ENCODE measurements around the gene AGAP1.

Gene AGAP1

DNA sequence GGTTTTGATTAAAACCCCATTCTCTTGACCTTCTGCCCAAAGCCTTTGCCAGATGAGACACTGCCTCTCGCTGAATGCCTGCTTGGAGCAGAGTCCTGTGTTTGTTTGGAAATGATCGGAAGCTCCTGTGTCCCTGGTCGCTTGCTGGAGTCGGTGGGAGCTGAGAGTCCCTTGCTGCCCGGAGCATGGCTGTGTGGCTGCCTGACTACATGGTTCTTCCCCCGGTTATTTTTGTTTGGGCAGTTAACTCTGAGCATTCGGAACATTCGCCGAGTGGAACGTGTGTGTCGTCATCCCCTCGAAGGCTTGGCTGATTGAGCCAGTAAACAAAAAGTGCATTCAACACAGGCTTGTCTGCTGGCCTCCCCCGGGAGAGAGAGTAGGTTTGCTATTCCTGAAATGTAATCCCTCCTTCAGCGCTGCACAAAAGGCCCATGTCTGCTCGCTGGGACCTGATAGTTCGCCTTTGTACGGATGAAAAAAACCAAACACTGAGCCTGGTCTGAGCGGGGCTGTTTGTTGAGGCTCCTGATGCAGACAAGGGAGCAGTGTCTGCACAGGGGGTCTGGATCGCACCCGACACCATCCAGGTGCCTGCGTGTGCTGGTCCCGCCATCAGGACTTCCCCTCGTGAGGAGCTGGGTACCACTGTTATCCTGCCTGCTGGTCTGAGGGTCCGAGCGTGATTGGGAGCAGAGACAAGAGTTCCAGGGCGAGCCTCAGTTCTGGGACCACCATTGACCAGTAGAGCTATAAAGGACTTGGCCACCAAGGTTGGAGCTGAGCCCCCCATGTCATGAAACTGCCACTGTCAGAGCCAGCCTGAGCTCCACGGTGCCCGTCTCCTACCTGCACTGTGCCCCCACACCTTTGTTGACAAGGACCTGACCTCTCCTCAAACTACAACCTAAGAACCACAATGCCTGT lies 83.8 kb downstream of the AGAP1 start:
- H3K36me3 Mint-ChIP-seq (ENCODE audit: low read depth): no peaks in the 10 kb centered on the region
- H3K4me3 Mint-ChIP-seq: no peak overlapping the region
- ATAC-seq (no peak), DNase-seq (no peak)
- H3K9me3 Mint-ChIP-seq: no peaks in the 10 kb centered on the region
- no peaks in the 10 kb centered on the region for H3K4me1 Mint-ChIP-seq
- H3K27me3 Mint-ChIP-seq: no peaks in the 10 kb centered on the region
- H3K27ac Mint-ChIP-seq: no peak overlapping the region

DNA sequence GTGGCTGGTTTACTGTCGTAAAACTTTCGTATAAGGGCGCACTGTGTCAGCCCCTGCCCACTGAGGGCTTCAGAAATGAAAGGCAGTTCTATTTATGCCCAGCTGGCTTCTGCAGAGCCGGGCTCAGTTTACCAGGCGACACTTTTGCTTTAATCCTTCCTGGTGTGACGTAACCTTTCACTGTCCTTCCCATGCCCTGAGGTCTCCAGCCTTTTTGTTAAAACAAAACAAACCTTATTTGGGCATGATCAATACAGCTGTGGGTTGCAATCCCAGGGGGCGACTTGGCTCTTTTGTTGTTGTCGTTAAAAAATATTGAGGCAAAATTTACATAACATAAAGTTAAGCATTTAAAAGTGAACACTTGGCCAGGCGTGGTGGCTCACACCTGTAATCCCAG lies 85.3 kb downstream of the AGAP1 start:
- DNase-seq (no peak), ATAC-seq (no peak)
- Mint-ChIP-seq H3K9me3 (no peaks in the 10 kb centered on the region), H3K27ac (no peak overlapping the region), H3K36me3 (ENCODE audit: low read depth) (no peaks in the 10 kb centered on the region), H3K4me3 (no peak overlapping the region), H3K4me1 (no peaks in the 10 kb centered on the region), H3K27me3 (no peaks in the 10 kb centered on the region)

DNA sequence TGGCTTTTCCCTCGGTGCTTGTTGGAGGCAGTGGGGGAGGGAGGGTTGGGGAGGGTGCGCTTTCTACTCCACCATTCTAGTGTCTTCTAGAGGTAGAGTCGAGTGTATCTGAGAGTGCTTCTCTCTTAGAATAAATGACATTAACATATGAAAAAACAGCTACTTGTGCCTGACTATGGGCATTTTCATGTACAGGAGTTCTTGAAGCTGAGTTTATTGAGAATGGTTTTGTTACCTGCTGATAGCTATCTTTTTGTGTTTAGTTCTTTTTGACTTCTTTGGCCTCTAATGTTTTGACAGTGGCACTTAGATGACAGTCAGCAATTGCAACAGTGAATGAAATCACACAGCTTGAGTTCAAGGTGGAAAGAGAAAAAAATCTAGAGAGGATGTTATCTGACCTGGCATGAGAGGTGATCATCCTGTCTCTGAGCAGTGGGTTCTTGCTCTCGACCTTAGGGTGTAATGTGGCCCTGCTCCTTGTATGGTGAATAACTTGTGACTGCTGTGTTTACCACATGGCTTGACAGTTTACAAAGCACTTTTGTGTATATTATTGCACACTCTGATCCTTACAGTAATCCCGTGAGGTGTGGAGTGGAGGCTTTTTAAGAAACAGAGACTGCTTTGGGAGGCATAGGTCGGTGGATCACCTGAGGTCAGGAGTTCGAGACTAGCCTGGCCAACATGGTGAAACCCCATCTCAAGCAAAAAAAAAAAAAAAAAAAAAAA lies 86.7 kb downstream of the AGAP1 start:
- H3K4me3 Mint-ChIP-seq: no peak overlapping the region
- DNase-seq (no peak), ATAC-seq (no peak)
- H3K27me3 Mint-ChIP-seq: no peaks in the 10 kb centered on the region
- no peaks in the 10 kb centered on the region for H3K4me1 Mint-ChIP-seq
- no peaks in the 10 kb centered on the region for H3K36me3 Mint-ChIP-seq (ENCODE audit: low read depth)
- H3K9me3 Mint-ChIP-seq: no peaks in the 10 kb centered on the region
- H3K27ac Mint-ChIP-seq: no peak overlapping the region

DNA sequence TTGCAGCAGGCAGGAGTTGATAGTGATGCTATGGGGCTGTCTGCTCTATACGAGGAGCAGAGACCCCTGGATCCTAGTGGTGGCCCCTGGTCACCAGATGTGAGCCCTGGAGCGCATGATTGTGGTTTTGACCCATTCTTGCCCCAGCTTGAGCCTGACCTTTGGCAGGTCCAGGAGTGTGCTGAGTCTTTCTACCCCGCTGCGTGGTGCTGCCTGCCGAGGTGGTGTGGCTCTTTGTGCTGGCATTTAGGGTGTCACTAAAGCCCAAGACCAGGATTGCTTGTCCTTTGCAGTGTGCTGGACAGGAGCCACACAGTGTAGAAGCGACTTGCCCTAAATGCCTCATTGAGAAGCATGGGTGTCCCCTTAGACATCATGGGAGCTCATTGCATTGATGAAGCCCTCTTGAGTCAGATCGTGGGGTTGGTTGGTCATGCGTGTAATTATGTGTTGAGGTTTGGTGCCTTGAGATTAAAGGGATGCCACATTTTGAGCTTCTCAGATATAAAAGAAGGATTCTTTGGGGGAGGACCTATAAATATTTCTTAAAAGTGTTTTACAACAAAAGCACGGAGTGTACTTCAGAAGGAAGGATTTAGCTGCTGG lies 88.3 kb downstream of the AGAP1 start:
- H3K36me3 Mint-ChIP-seq (ENCODE audit: low read depth): no peaks in the 10 kb centered on the region
- H3K27ac Mint-ChIP-seq: no peak overlapping the region
- no peaks in the 10 kb centered on the region for H3K4me1 Mint-ChIP-seq
- ATAC-seq (no peak), DNase-seq (no peak)
- H3K4me3 Mint-ChIP-seq: no peak overlapping the region
- H3K9me3 Mint-ChIP-seq: no peaks in the 10 kb centered on the region
- peaks cover 1% of the 10 kb centered on the region for H3K27me3 Mint-ChIP-seq

DNA sequence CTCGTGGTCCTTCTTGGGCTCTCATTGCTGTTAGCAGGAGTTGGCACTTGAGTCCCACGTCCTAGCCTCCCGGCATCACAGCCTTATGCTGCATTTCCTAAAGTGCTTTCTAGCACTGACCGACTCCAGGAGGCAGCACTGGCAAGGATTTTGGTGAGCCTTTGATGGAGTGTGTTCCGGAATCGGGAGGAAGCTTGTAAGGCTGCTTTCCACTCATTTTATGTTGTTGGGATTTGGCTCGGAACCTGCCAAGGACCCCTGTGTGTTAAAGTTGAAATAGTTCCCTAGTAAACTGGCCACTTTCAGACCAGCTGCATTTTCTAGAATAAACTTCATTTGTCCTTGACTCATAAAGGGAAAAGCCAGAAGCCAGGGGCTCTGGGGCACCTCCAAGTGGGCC lies 88.9 kb downstream of the AGAP1 start:
- Mint-ChIP-seq H3K27me3 (peaks cover 1% of the 10 kb centered on the region), H3K27ac (no peak overlapping the region), H3K36me3 (ENCODE audit: low read depth) (no peaks in the 10 kb centered on the region), H3K4me1 (no peaks in the 10 kb centered on the region), H3K9me3 (no peaks in the 10 kb centered on the region), H3K4me3 (no peak overlapping the region)
- no peak for ATAC-seq
- DNase-seq: no peak

DNA sequence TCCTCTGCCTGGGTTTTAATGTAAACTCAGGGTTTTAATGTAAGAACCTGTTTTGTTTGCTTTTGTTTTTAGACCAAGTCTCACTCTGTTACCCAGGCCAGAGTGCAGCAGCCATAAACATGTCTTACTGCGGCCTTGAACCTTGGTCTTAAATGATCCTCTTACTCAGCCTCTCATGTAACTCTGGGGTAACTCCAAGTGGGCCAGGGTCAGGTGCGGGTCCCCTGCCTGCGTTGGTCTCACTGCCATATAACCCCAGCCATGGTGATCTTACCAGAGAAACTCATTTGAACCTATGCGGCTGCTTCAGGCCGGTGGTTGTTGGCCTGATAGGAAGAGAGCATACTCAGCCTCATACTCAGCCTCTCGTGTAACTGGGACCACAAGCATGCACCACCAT lies 89.3 kb downstream of the AGAP1 start:
- H3K27ac Mint-ChIP-seq: no peak overlapping the region
- ATAC-seq: no peak
- H3K9me3 Mint-ChIP-seq: no peaks in the 10 kb centered on the region
- H3K36me3 Mint-ChIP-seq (ENCODE audit: low read depth): no peaks in the 10 kb centered on the region
- peaks cover 1% of the 10 kb centered on the region for H3K27me3 Mint-ChIP-seq
- H3K4me1 Mint-ChIP-seq: no peaks in the 10 kb centered on the region
- no peak overlapping the region for H3K4me3 Mint-ChIP-seq
- no peak for DNase-seq

DNA sequence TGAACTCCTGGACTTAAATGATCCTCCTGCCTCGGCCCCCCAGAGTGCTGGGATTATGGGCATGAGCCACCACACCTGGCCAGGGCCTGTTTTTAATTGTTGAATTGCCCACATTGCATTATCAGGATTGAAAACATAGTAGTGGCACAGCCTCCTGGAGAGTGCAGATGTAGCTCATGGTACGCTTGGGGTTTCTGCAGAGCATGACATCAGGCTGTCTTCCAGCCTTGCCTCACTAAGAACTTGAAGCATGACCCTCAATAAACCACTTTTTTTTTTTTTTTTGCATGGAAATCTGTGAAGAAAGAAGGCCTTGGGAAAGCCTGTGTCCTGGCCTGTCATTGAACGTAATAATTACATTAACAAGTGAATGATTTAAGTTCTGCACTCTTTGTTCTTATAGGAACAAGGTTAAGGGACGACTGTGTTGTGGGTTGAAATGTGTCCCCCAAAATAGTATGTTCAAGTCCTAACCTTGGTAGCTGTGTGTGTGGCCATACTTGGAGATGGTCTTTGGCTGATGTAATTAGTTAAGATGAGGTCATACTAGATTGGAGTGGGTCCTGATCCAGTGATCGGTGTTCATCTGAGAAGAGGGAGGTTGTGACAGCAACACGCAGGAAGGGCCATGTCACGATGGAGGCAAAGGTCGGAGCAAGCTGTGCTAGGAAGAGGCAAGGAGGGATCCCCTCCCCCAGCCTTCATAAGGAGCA lies 90.2 kb downstream of the AGAP1 start:
- peaks cover 1% of the 10 kb centered on the region for H3K27me3 Mint-ChIP-seq
- ATAC-seq (no peak), DNase-seq (no peak)
- H3K9me3 Mint-ChIP-seq: no peaks in the 10 kb centered on the region
- H3K4me1 Mint-ChIP-seq: no peaks in the 10 kb centered on the region
- no peak overlapping the region for H3K4me3 Mint-ChIP-seq
- no peaks in the 10 kb centered on the region for H3K36me3 Mint-ChIP-seq (ENCODE audit: low read depth)
- no peak overlapping the region for H3K27ac Mint-ChIP-seq

DNA sequence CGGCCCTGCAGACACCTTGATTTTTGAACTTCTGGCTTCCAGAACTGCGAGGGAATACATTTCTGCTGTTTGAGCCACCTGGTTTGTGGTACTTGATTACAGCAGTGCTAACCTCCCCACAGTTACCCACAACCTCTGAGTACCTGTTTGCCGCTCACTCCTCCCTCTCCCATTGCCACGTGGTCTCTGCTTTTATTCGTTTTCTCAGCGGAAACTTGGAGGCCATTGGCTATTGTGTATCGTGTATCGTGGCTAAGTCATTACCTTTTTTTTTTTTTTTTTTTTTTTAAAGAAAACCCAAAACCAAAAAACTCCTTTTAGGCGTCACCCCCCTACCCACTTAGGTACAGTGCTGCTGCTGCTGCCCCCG lies 90.8 kb downstream of the AGAP1 start:
- no peak for ATAC-seq
- no peaks in the 10 kb centered on the region for H3K36me3 Mint-ChIP-seq (ENCODE audit: low read depth)
- no peak for DNase-seq
- no peak overlapping the region for H3K27ac Mint-ChIP-seq
- no peak overlapping the region for H3K4me3 Mint-ChIP-seq
- H3K27me3 Mint-ChIP-seq: peaks cover 1% of the 10 kb centered on the region
- no peaks in the 10 kb centered on the region for H3K4me1 Mint-ChIP-seq
- no peaks in the 10 kb centered on the region for H3K9me3 Mint-ChIP-seq

DNA sequence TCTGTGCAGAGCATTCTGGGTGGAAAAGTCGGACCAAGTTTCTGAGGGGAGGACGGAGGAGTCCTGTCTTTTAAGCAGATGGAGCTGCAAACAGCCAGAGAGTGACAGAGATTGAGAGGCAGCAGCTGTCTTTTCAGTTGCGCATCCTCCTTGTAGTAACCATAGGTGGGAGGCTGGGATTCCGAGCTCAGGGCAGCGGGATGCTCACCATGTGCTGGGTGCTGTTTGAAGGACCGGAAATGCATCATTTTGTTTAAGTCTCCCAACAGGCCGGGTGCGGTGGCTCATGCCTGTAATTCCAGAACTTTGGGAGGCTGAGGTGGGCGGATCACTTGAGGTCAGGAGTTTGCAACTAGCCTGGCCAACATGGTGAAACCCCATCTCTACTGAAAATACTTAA lies 93.4 kb downstream of the AGAP1 start:
- H3K27ac Mint-ChIP-seq: no peak overlapping the region
- no peak for DNase-seq
- H3K4me3 Mint-ChIP-seq: no peak overlapping the region

DNA sequence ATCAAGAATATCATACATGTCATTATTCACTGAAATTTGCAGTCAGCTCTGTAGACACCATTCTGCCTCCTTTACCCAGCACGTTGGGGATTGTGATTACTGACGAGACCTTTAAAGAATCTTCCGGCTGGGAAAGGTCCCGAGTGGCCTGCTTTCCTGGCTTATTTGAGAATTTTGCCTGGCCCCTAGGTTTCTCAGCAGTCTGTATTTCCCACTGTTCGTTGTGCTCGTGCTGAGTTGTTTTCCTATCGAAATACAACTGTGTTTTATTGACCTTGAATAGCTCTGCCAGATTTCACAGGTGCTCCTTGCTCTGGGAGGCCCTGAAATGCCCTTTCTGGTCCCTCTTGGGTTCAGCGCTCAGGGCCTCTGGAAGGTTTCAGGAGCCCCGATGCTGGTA lies 94.9 kb downstream of the AGAP1 start:
- H3K27me3 Mint-ChIP-seq: peaks cover 6% of the 10 kb centered on the region
- H3K4me1 Mint-ChIP-seq: no peaks in the 10 kb centered on the region
- ATAC-seq (no peak), DNase-seq (no peak)
- no peak overlapping the region for H3K27ac Mint-ChIP-seq
- H3K36me3 Mint-ChIP-seq (ENCODE audit: low read depth): no peaks in the 10 kb centered on the region
- no peak overlapping the region for H3K4me3 Mint-ChIP-seq
- H3K9me3 Mint-ChIP-seq: no peaks in the 10 kb centered on the region

More for the DNA sequence above, 93.4 kb downstream of the AGAP1 start:
- Mint-ChIP-seq H3K27me3 (peaks cover 1% of the 10 kb centered on the region), H3K36me3 (ENCODE audit: low read depth) (no peaks in the 10 kb centered on the region), H3K4me1 (no peaks in the 10 kb centered on the region), H3K9me3 (no peaks in the 10 kb centered on the region)
- no peak for ATAC-seq

DNA sequence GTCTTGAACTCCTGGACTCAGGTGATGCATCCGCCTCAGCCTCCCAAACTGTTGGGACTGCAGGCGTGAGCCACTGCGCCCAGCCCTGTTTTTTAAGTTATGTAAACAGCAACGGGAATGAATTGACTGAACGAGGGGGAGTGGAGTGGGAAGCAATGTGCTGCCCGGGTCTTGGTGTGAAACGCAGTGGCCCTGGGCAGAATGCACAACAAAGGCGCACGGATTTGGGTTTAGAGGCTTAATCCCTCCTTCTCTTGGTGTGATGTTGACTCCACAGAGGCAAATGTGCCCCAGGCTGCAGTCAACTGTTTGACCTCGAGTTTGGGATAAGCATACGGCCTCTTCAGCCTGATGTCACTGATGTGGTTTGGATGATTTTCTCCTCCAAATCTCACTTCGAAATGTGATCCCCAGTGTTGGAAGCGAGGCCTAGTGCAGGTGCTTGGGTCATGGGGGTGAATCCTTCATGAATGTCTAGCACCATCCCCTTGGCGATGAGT lies 97.4 kb downstream of the AGAP1 start:
- ATAC-seq: no peak
- no peak for DNase-seq
- H3K27ac Mint-ChIP-seq: no peak overlapping the region
- no peaks in the 10 kb centered on the region for H3K36me3 Mint-ChIP-seq (ENCODE audit: low read depth)
- no peaks in the 10 kb centered on the region for H3K4me1 Mint-ChIP-seq
- no peaks in the 10 kb centered on the region for H3K9me3 Mint-ChIP-seq
- no peak overlapping the region for H3K4me3 Mint-ChIP-seq
- peaks cover 8% of the 10 kb centered on the region for H3K27me3 Mint-ChIP-seq

DNA sequence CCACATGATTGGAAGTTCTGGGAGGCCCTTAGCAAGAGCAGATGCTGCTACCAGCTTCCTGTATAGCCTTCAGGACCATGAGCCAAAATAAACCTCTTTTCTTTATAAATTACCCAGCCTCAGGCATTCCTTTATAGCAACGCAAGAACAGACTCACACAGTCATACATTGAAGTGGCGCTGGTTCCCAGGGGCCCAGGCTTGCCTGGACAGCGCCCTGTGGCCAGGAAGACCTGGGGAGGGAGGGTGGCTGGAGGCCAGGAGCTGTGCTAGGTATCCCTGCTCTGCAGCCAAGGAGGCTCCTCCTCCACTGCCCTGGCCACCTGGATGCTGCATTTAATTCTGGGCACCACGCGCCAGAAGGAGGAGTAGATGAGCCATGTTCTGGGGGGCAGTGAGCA lies 98.1 kb downstream of the AGAP1 start:
- Mint-ChIP-seq H3K27me3 (peaks cover 8% of the 10 kb centered on the region), H3K36me3 (ENCODE audit: low read depth) (no peaks in the 10 kb centered on the region), H3K4me3 (no peak overlapping the region), H3K9me3 (no peaks in the 10 kb centered on the region), H3K27ac (no peak overlapping the region), H3K4me1 (no peaks in the 10 kb centered on the region)
- DNase-seq (no peak), ATAC-seq (no peak)

DNA sequence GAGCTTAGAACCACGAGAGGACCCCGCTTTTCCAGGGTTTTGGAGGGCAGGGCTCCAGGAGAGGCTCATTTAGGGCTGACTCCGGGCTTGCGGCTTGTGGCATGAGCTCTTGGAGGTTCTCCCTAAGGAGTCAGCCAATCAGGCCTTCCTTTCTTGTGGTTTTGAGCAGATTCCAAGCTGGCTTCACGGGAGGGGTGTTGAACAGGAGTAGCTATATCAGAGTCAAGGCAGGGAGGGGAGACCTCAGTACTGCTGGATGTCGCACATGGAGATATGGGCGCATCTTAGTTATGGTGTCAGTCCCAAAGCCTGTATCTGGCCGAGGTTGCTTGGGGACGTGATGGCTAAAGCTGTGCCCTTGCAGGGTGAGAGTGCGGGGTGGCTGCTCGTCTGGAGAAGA lies 98.6 kb downstream of the AGAP1 start:
- DNase-seq (no peak), ATAC-seq (no peak)
- no peak overlapping the region for H3K27ac Mint-ChIP-seq
- no peaks in the 10 kb centered on the region for H3K4me1 Mint-ChIP-seq
- H3K4me3 Mint-ChIP-seq: no peak overlapping the region
- H3K9me3 Mint-ChIP-seq: no peaks in the 10 kb centered on the region
- no peaks in the 10 kb centered on the region for H3K36me3 Mint-ChIP-seq (ENCODE audit: low read depth)
- H3K27me3 Mint-ChIP-seq: peaks cover 7% of the 10 kb centered on the region

DNA sequence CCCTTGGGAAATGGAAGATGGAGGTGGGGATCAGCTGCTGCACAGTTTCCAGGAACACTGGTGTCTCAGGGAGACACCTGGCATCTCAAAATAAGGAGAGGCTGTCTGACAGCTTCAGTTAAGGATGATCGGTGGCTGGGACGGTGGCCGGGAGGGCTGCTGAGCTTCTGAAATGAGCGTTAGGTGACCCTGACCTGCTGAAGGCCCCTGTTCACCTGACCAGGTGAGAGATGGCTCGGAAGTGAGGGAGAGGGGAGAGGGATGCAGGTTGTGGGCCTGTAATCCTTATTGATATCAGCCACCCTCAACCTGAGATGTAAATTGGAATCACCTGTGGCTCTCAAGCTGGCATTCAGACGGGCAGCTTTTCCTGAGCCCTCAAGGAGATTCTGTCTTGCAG lies 99.0 kb downstream of the AGAP1 start:
- no peaks in the 10 kb centered on the region for H3K36me3 Mint-ChIP-seq (ENCODE audit: low read depth)
- DNase-seq (no peak), ATAC-seq (no peak)
- peaks cover 7% of the 10 kb centered on the region for H3K27me3 Mint-ChIP-seq
- H3K4me1 Mint-ChIP-seq: no peaks in the 10 kb centered on the region
- H3K4me3 Mint-ChIP-seq: no peak overlapping the region
- H3K27ac Mint-ChIP-seq: no peak overlapping the region
- no peaks in the 10 kb centered on the region for H3K9me3 Mint-ChIP-seq
